Left hindlimb (tissue), 1 donor: ENCODE measurements around the gene ITPR1.

Source experiments
- DNase-seq: peaks from one replicate; pipeline ENCODE4 v3.0.0-alpha.2; 2018

ITPR1 gene

GRCh38 chr3:4726549-4726948 is 233.4 kb downstream of the ITPR1 start:
- DNase-seq = no peak

GRCh38 chr3:4729061-4729973 is 236.2 kb downstream of the ITPR1 start:
- DNase-seq = no peak

- peak; percentile 48 for DNase-seq
Observed at GRCh38 chr3:4730719-4731118, 237.6 kb downstream of the ITPR1 start.

- DNase-seq = no peak
Observed at GRCh38 chr3:4731543-4732111, 238.5 kb downstream of the ITPR1 start.

- DNase-seq = peak; percentile 58
Observed at GRCh38 chr3:4732925-4733324, 239.8 kb downstream of the ITPR1 start.

GRCh38 chr3:4734454-4734853 is 241.3 kb downstream of the ITPR1 start:
- no peak for DNase-seq

GRCh38 chr3:4735243-4735642 is 242.1 kb downstream of the ITPR1 start:
- no peak for DNase-seq

- no peak for DNase-seq
Observed at GRCh38 chr3:4736284-4736861, 243.2 kb downstream of the ITPR1 start.

GRCh38 chr3:4738737-4739274 is 245.7 kb downstream of the ITPR1 start:
- no peak for DNase-seq

- no peak for DNase-seq
Observed at GRCh38 chr3:4739289-4740236, 246.4 kb downstream of the ITPR1 start.

- DNase-seq = no peak
Observed at GRCh38 chr3:4740397-4741105, 247.4 kb downstream of the ITPR1 start.

GRCh38 chr3:4741106-4741403 is 247.9 kb downstream of the ITPR1 start:
- DNase-seq = no peak

GRCh38 chr3:4741404-4742307 is 248.5 kb downstream of the ITPR1 start:
- DNase-seq = peak; percentile 73

- no peak for DNase-seq
Observed at GRCh38 chr3:4742359-4742758, 249.2 kb downstream of the ITPR1 start.

GRCh38 chr3:4743371-4743770 is 250.2 kb downstream of the ITPR1 start:
- no peak for DNase-seq

- DNase-seq = no peak
Observed at GRCh38 chr3:4744405-4745234, 251.5 kb downstream of the ITPR1 start.

- no peak for DNase-seq
Observed at GRCh38 chr3:4745235-4745610, 252.1 kb downstream of the ITPR1 start.

GRCh38 chr3:4746241-4746958 is 253.3 kb downstream of the ITPR1 start:
- DNase-seq = no peak

- no peak for DNase-seq
Observed at GRCh38 chr3:4748127-4748526, 255.0 kb downstream of the ITPR1 start.
